HepG2 (cell line): ENCODE data around the gene TULP4. TPM values are rescaled to one million over a fixed set of nuclear protein-coding genes. Genes with fewer than 3 reads are reported as not detected.
A peak's percentile ranks its signal among the peaks of the same experiment; 100 is the strongest.

Experiments used
- AGO1 ChIP-seq: fragments of 200-400 bp; formaldehyde crosslinking; IDR thresholded peaks from 2 replicates; pipeline ENCODE4 v1.6.1; 2017; ENCODE audit warnings: mild to moderate bottlenecking, low read depth, low read length, moderate library complexity; ENCODE audit not compliant: poor library complexity, severe bottlenecking
- CREB1 ChIP-seq, 2 experiments: fragments of 450-650 bp in 1 of 2; IDR thresholded peaks; 2 replicates each; pipeline ENCODE4 v1.6.1; 2016 to 2017; ENCODE audit warnings: control low read depth in 1 of 2, mild to moderate bottlenecking in 1 of 2, missing compliant biosample characterization in 1 of 2, missing genetic modification characterization in 1 of 2
- ERF ChIP-seq: IDR thresholded peaks from 2 replicates; pipeline ENCODE4 v1.6.1; 2018; ENCODE audit warnings: missing biosample characterization, missing genetic modification reagents
- SALL1 ChIP-seq: sonication (generic); formaldehyde crosslinking; IDR thresholded peaks from 2 replicates; pipeline ENCODE4 v1.8.0; 2022; ENCODE audit warnings: mild to moderate bottlenecking, missing genetic modification reagents
- SAP130 ChIP-seq: IDR thresholded peaks from 2 replicates; pipeline ENCODE4 v1.6.1; 2016; ENCODE audit warnings: low read depth
- TCF7 ChIP-seq: sonication (generic); IDR thresholded peaks from 2 replicates; pipeline ENCODE4 v1.6.1; 2016; ENCODE audit warnings: antibody characterized with exemption, low read depth
- ZNF451 ChIP-seq: sonication (generic); formaldehyde crosslinking; IDR thresholded peaks from 2 replicates; pipeline ENCODE4 v1.5.0; 2020; ENCODE audit warnings: mild to moderate bottlenecking, missing genetic modification reagents
- ZSCAN20 ChIP-seq: sonication (generic); formaldehyde crosslinking; IDR thresholded peaks from 2 replicates; pipeline ENCODE4 v1.4.0; 2020; ENCODE audit warnings: missing genetic modification reagents, mild to moderate bottlenecking, borderline replicate concordance
- polyA plus RNA-seq, 8 experiments: library from polyadenylated mRNA; depleted of rRNA in 3 of 8; stranded (reverse) in 7 of 8; unstranded in 1 of 8; fragments of >200 nt; fragmentation: Illumina TruSeq in 4 of 8; extraction: Trizol in 4 of 8; gene quantifications; 2 replicates each; pipeline versions ENCODE4 v1.2.1 to v1.2.3, GENCODE V29; 2011 to 2016; ENCODE audit warnings: low read depth in 4 of 8, missing spikeins in 1 of 8, mixed read lengths in 1 of 8; ENCODE audit not compliant: insufficient read depth in 1 of 8
- total RNA-seq, 5 experiments: library from RNA; depleted of rRNA; stranded (reverse); fragments of >200 nt; fragmentation: Illumina TruSeq; extraction: Trizol; gene quantifications; 2 replicates each; pipeline ENCODE4 v1.2.3, GENCODE V29; 2016; ENCODE audit warnings: low read depth in 1 of 5
- TF ChIP-seq, protein P1 (sequence below): sonication (generic); formaldehyde crosslinking; IDR thresholded peaks from 2 replicates; pipeline ENCODE4 v1.5.0; 2020; ENCODE audit warnings: mild to moderate bottlenecking, missing genetic modification reagents, borderline replicate concordance
- TF ChIP-seq, protein P2 (sequence below), 2 experiments: fragments of 450-650 bp in 1 of 2; sonication (generic) in 1 of 2; formaldehyde crosslinking in 1 of 2; IDR thresholded peaks; 2 replicates each; pipeline versions ENCODE4 v1.6.1 to v1.8.0; 2016 to 2022; ENCODE audit warnings: antibody characterized with exemption in 1 of 2, mild to moderate bottlenecking in 1 of 2, missing genetic modification reagents in 1 of 2
- TF ChIP-seq, protein P3 (sequence below): sonication (generic); formaldehyde crosslinking; IDR thresholded peaks from 2 replicates; pipeline ENCODE4 v1.8.0; 2022; ENCODE audit warnings: mild to moderate bottlenecking, missing genetic modification reagents, moderate library complexity

The TULP4 gene
- total and polyA plus RNA-seq, 2 of the 13 experiments (the other 11 are each of a cell fraction or from before 2014, with no cell fraction given), result 21.1 to 122 TPM

DNA sequence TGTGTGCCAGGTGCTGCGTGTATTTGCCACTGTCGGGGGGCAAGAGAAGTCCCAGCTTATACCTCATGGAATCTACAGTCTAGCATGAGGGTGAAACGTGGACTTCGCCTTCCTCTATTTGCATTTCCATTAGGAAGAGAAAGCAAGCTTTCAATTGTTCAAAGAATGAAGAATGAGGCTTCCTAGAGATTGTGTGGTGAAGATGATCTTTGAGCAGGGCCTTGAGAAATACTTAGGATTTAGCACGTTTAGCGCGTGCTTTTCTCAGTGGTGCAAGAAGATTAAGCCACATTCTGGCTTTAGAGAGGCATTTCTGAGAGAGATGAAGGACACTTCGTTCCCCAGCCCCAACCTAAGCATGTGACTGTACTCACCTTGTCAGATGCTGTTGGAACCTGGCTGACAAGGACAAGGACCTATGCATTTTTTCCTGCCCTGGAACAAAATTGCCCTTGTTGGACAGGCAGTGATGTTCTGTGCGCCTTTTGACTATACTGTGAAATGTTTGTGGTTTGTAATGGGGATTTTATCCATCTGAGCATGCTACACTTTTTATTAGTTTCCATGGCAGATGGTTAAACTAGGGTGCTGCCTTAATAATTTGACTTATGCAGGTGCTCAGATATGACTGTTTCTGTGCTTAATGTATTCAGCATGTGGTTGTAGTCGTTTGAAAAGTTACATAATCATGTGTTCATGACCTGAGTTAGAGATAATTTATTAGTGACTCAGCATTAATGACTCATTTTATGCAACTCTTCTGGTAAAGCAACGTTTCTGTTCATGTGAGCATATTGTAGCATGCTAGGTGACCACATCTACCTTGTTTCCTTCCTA, 10.7 kb downstream of the TULP4 start (continued):
- TF ChIP-seq, protein P1, sequence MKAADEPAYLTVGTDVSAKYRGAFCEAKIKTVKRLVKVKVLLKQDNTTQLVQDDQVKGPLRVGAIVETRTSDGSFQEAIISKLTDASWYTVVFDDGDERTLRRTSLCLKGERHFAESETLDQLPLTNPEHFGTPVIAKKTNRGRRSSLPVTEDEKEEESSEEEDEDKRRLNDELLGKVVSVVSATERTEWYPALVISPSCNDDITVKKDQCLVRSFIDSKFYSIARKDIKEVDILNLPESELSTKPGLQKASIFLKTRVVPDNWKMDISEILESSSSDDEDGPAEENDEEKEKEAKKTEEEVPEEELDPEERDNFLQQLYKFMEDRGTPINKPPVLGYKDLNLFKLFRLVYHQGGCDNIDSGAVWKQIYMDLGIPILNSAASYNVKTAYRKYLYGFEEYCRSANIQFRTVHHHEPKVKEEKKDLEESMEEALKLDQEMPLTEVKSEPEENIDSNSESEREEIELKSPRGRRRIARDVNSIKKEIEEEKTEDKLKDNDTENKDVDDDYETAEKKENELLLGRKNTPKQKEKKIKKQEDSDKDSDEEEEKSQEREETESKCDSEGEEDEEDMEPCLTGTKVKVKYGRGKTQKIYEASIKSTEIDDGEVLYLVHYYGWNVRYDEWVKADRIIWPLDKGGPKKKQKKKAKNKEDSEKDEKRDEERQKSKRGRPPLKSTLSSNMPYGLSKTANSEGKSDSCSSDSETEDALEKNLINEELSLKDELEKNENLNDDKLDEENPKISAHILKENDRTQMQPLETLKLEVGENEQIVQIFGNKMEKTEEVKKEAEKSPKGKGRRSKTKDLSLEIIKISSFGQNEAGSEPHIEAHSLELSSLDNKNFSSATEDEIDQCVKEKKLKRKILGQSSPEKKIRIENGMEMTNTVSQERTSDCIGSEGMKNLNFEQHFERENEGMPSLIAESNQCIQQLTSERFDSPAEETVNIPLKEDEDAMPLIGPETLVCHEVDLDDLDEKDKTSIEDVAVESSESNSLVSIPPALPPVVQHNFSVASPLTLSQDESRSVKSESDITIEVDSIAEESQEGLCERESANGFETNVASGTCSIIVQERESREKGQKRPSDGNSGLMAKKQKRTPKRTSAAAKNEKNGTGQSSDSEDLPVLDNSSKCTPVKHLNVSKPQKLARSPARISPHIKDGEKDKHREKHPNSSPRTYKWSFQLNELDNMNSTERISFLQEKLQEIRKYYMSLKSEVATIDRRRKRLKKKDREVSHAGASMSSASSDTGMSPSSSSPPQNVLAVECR (CRISPR knock-in tag), result peak; percentile 63; the same call in 1 of the 2 replicates
- 0 out of 2 replicates have a peak, but pooled peaks have one; percentile 11 for TF ChIP-seq CREB1 (IDR thresholded peaks at IDR 0.05)
- TF ChIP-seq CREB1 (CRISPR knock-in tag; IDR thresholded peaks at IDR 0.05), result peak; percentile 80
- TF ChIP-seq ZNF451 (CRISPR knock-in tag), result no peak
- TF ChIP-seq, protein P2, sequence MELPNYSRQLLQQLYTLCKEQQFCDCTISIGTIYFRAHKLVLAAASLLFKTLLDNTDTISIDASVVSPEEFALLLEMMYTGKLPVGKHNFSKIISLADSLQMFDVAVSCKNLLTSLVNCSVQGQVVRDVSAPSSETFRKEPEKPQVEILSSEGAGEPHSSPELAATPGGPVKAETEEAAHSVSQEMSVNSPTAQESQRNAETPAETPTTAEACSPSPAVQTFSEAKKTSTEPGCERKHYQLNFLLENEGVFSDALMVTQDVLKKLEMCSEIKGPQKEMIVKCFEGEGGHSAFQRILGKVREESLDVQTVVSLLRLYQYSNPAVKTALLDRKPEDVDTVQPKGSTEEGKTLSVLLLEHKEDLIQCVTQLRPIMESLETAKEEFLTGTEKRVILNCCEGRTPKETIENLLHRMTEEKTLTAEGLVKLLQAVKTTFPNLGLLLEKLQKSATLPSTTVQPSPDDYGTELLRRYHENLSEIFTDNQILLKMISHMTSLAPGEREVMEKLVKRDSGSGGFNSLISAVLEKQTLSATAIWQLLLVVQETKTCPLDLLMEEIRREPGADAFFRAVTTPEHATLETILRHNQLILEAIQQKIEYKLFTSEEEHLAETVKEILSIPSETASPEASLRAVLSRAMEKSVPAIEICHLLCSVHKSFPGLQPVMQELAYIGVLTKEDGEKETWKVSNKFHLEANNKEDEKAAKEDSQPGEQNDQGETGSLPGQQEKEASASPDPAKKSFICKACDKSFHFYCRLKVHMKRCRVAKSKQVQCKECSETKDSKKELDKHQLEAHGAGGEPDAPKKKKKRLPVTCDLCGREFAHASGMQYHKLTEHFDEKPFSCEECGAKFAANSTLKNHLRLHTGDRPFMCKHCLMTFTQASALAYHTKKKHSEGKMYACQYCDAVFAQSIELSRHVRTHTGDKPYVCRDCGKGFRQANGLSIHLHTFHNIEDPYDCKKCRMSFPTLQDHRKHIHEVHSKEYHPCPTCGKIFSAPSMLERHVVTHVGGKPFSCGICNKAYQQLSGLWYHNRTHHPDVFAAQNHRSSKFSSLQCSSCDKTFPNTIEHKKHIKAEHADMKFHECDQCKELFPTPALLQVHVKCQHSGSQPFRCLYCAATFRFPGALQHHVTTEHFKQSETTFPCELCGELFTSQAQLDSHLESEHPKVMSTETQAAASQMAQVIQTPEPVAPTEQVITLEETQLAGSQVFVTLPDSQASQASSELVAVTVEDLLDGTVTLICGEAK (IDR thresholded peaks at IDR 0.05), result no peak
- TF ChIP-seq, protein P2 (CRISPR knock-in tag; IDR thresholded peaks at IDR 0.05), result peak; percentile 68; the same call in 1 of the 2 replicates
- 0 out of 2 replicates have a peak, but pooled peaks have one; percentile 69 for TF ChIP-seq ZSCAN20
- TF ChIP-seq SAP130 (CRISPR knock-in tag), result peak; percentile 73
- TF ChIP-seq ERF (CRISPR knock-in tag), result peak; percentile 76; the same call in 1 of the 2 replicates
- TF ChIP-seq, protein P3, sequence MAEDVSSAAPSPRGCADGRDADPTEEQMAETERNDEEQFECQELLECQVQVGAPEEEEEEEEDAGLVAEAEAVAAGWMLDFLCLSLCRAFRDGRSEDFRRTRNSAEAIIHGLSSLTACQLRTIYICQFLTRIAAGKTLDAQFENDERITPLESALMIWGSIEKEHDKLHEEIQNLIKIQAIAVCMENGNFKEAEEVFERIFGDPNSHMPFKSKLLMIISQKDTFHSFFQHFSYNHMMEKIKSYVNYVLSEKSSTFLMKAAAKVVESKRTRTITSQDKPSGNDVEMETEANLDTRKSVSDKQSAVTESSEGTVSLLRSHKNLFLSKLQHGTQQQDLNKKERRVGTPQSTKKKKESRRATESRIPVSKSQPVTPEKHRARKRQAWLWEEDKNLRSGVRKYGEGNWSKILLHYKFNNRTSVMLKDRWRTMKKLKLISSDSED (CRISPR knock-in tag), result no peak
- TF ChIP-seq TCF7, result peak; percentile 81
- no peak for TF ChIP-seq AGO1
- peak; percentile 87 for TF ChIP-seq SALL1 (CRISPR knock-in tag)
